ENCODE measurements around the gene VAV2.

DNA sequence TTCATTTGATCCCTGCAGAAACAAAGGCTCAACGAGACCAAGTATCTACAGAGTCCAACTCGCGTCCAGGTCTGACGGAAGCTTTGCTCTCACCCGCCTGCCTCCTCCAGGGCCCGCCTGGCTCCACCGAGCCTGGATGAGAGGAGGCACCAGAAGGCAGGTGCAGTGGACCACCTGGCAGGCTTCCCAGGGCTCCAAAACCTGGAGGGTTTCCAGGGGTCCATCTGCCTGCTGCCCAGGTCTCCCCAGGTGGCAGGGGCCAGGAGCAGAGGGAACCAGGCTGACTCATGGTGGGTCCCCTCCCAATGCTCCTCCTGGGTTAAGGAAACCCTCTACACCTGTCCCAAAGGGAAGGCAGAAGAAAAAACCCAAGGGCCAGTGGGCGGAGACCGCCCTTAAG, 59.5 kb downstream of the VAV2 start:
- TF ChIP-seq, protein P1, sequence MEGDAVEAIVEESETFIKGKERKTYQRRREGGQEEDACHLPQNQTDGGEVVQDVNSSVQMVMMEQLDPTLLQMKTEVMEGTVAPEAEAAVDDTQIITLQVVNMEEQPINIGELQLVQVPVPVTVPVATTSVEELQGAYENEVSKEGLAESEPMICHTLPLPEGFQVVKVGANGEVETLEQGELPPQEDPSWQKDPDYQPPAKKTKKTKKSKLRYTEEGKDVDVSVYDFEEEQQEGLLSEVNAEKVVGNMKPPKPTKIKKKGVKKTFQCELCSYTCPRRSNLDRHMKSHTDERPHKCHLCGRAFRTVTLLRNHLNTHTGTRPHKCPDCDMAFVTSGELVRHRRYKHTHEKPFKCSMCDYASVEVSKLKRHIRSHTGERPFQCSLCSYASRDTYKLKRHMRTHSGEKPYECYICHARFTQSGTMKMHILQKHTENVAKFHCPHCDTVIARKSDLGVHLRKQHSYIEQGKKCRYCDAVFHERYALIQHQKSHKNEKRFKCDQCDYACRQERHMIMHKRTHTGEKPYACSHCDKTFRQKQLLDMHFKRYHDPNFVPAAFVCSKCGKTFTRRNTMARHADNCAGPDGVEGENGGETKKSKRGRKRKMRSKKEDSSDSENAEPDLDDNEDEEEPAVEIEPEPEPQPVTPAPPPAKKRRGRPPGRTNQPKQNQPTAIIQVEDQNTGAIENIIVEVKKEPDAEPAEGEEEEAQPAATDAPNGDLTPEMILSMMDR (IDR thresholded peaks at IDR 0.05) = no peak
- TF ChIP-seq POLR2A (IDR thresholded peaks at IDR 0.05) (no peak), POLR2AphosphoS5 (IDR thresholded peaks at IDR 0.05; ENCODE audit: insufficient read depth in 1 of 2, low read depth in 1 of 2) (no peak)
